Mucosa of stomach (tissue), 1 donor: Measurements from ENCODE around the gene FCHO2.

Experiments used
- H3K27me3 ChIP-seq: one replicate; pipeline ENCODE4 v1.7.0; 2013; ENCODE audit warnings: mild to moderate bottlenecking, low read length; ENCODE audit not compliant: control insufficient read depth, insufficient read depth
- H3K36me3 ChIP-seq: one replicate; pipeline ENCODE4 v1.7.0; 2013; ENCODE audit warnings: low read length; ENCODE audit not compliant: control insufficient read depth, insufficient read depth
- H3K4me1 ChIP-seq: one replicate; pipeline ENCODE4 v1.7.0; 2013; ENCODE audit warnings: mild to moderate bottlenecking, low read length; ENCODE audit not compliant: control insufficient read depth, insufficient read depth
- H3K4me3 ChIP-seq: one replicate; pipeline ENCODE4 v1.7.0; 2013; ENCODE audit warnings: low read length
- H3K9ac ChIP-seq: one replicate; pipeline ENCODE4 v1.7.0; 2013; ENCODE audit warnings: mild to moderate bottlenecking, low read length, moderate library complexity
- H3K9me3 ChIP-seq: one replicate; pipeline ENCODE4 v1.7.0; 2013; ENCODE audit warnings: mild to moderate bottlenecking, low read length, moderate library complexity; ENCODE audit not compliant: control insufficient read depth
- donor health status: Pancreatic carcinoma.

The FCHO2 gene

DNA sequence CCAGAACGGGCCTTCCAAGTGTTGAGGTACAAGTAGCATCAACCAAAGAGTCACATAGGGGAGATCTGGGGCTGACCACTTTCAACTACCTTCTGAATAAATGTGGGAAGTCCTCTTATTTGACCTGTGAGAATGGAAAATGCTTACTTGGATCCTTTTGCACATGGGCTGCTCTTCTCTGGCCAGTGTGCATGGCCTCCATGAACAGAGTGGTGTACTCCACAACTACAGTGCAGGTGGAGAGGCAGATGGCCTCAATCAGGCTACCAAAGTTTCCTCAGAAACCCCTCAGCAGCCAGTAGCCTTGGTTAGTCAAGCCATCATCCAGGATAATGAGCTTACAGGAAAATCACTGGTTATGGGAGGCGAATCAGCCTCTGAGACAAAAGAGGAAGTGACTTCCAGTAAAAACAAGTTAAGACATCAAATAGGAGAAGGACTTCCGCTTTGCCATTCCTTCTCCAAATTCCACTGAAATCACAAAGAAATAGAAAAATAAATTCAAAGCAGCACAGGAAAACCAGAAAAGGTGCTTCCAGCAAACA lies 18.3 kb upstream of the FCHO2 start:
- Histone ChIP-seq H3K4me3 (no peak overlapping the region), H3K4me1 (no peaks in the 10 kb centered on the region), H3K9ac (no peak overlapping the region), H3K36me3 (no peaks in the 10 kb centered on the region), H3K27me3 (no peaks in the 10 kb centered on the region), H3K9me3 (no peaks in the 10 kb centered on the region)

- no peaks in the 10 kb centered on the region for H3K36me3 ChIP-seq
- H3K27me3 ChIP-seq, result no peaks in the 10 kb centered on the region
- no peak overlapping the region for H3K4me3 ChIP-seq
- no peaks in the 10 kb centered on the region for H3K9me3 ChIP-seq
- no peak overlapping the region for H3K9ac ChIP-seq
- no peaks in the 10 kb centered on the region for H3K4me1 ChIP-seq
These were observed 17.6 kb upstream of the FCHO2 start for GRCh38 chr5:72938206-72938605.

DNA sequence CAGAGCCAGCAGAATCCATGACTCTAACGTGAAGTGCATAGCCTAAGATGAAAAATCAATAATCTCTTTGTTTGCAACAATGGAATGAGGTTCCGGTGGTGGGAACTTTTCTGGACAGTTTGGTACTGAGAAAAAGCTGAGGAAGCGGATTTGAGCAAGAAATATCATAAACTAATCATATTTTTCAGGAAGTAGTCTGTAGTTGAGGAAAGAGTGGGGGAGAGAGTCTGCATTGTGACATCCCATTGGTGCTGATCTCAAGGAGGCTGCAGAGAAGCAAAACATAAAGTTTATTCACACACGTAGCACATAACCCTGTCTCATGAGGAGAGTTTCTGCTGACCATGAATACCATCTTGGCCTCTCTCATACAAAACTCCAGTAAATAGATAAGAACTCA lies 15.8 kb upstream of the FCHO2 start:
- Histone ChIP-seq H3K9me3 (no peaks in the 10 kb centered on the region), H3K9ac (no peak overlapping the region), H3K4me3 (no peak overlapping the region), H3K36me3 (no peaks in the 10 kb centered on the region), H3K4me1 (no peaks in the 10 kb centered on the region), H3K27me3 (no peaks in the 10 kb centered on the region)

DNA sequence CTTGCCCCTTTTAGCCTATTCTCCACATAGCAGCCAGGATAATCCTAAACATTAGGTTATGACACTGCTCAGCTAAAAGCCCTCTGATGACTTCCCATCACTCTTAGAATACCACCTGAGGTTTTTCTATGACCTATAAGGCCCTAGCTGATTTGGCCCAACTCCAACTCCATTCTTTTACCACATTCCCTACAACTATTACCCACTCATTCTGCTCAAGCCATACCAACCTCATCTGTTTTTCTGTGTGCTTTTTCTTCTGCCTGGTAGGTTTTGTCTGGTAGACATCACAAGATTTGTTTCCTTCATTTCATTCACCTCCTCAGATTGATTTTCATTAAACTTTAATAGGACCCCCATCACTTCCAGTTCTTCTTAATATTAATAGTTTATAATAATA lies 12.5 kb upstream of the FCHO2 start:
- Histone ChIP-seq H3K9ac (no peak overlapping the region), H3K9me3 (no peaks in the 10 kb centered on the region), H3K4me3 (no peak overlapping the region), H3K4me1 (no peaks in the 10 kb centered on the region), H3K27me3 (no peaks in the 10 kb centered on the region), H3K36me3 (no peaks in the 10 kb centered on the region)

- Histone ChIP-seq H3K9ac (no peak overlapping the region), H3K36me3 (no peaks in the 10 kb centered on the region), H3K4me1 (peaks cover 7% of the 10 kb centered on the region), H3K4me3 (no peak overlapping the region), H3K27me3 (no peaks in the 10 kb centered on the region), H3K9me3 (no peaks in the 10 kb centered on the region)
These were observed 8.3 kb upstream of the FCHO2 start for GRCh38 chr5:72947498-72947897.

DNA sequence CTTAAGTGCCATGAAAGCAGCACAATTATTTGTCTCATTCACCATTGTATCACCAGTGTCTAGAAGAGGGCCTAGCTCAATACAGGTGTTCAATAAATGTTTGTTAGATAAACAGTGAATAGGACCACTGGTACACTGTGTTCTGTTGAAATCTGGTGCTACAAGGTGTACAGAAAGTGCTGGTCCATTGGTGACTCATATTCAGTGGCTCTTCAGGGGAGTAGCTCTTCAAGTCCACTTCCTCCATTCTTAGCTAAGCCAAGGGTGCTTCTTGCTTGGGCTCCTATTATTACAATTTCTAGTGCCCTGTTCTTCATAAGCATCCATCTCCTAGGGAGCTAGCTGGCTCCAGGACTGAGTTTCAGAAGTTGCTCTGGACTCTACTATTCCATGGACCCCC lies 6.4 kb upstream of the FCHO2 start:
- Histone ChIP-seq H3K9me3 (no peaks in the 10 kb centered on the region), H3K4me1 (peaks cover 7% of the 10 kb centered on the region), H3K9ac (no peak overlapping the region), H3K4me3 (no peak overlapping the region), H3K36me3 (no peaks in the 10 kb centered on the region), H3K27me3 (no peaks in the 10 kb centered on the region)

- no peaks in the 10 kb centered on the region for H3K27me3 ChIP-seq
- H3K9me3 ChIP-seq, result no peaks in the 10 kb centered on the region
- peaks cover 12% of the 10 kb centered on the region for H3K4me1 ChIP-seq
- H3K36me3 ChIP-seq, result no peaks in the 10 kb centered on the region
- no peak overlapping the region for H3K9ac ChIP-seq
- no peak overlapping the region for H3K4me3 ChIP-seq
These were observed 4.0 kb upstream of the FCHO2 start for GRCh38 chr5:72951671-72952468.

- Histone ChIP-seq H3K4me1 (peaks cover 17% of the 10 kb centered on the region), H3K27me3 (no peaks in the 10 kb centered on the region), H3K9me3 (no peaks in the 10 kb centered on the region), H3K4me3 (no peak overlapping the region), H3K9ac (no peak overlapping the region), H3K36me3 (no peaks in the 10 kb centered on the region)
These were observed 1.5 kb upstream of the FCHO2 start for GRCh38 chr5:72954389-72954788.

DNA sequence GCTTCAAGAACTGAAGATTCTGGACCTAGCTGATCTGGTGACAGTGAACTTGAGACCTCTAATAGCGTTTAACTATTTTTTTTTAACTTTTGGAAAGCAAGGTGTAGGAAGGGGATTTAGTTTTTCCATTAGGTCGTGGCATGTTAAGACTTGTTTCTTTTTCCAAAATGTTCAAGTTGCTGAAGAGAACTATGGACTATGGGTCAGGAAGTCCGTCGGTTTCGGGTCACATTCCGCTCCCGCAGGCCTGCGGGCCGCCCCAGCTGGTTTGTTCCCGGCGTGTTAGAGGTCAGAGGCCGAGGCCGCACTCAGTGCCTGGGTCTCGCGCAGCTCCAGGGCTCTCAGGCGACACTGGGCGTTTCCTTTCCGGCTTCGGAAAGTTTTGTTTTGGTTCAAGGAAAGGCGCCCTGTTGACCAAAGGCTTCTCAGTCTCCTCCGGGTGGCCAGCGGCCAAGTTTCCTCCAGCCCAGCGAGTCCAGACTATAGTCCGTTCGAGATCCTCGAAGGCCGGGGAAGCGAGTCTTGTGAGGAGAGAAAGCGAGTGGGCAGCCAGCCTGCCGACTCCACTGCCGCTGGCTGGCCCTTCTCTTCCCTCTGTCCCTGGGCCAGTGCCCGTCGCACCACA lies 586 bp upstream of the FCHO2 start:
- H3K27me3 ChIP-seq, result no peaks in the 10 kb centered on the region
- H3K4me1 ChIP-seq, result peaks cover 17% of the 10 kb centered on the region
- H3K9me3 ChIP-seq, result no peaks in the 10 kb centered on the region
- H3K36me3 ChIP-seq, result no peaks in the 10 kb centered on the region
- peak overlapping the region; percentile 96 for H3K9ac ChIP-seq
- H3K4me3 ChIP-seq, result peak overlapping the region; percentile 75

- Histone ChIP-seq H3K4me1 (peaks cover 17% of the 10 kb centered on the region), H3K9me3 (no peaks in the 10 kb centered on the region), H3K9ac (peak overlapping the region; percentile 96), H3K27me3 (no peaks in the 10 kb centered on the region), H3K4me3 (peak overlapping the region; percentile 64), H3K36me3 (no peaks in the 10 kb centered on the region)
These were observed 691 bp downstream of the FCHO2 start for GRCh38 chr5:72956324-72957140.

DNA sequence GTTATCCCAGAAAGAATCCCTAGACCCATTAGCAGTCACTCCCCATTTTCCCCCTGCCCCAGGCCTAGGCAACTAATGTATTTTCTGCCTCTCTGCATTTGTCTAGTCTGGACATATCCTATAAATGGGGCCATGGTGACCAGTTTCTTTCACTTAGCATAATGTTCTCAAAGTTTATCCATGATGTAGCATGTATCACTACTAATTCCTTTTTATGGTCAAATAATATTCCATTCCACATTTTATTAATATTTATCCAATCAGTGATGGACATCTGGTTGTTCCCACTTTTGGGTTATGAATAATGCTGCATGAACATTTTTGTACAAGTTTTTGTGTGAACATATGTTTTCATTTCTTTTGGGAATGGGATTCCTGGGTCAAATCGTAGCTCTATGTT lies 1.5 kb downstream of the FCHO2 start:
- Histone ChIP-seq H3K27me3 (no peaks in the 10 kb centered on the region), H3K9me3 (no peaks in the 10 kb centered on the region), H3K4me1 (peaks cover 10% of the 10 kb centered on the region), H3K9ac (peak overlapping the region; percentile 96), H3K36me3 (no peaks in the 10 kb centered on the region), H3K4me3 (peak overlapping the region; percentile 64)

GRCh38 chr5:72959257-72959656 lies 3.4 kb downstream of the FCHO2 start:
- no peaks in the 10 kb centered on the region for H3K27me3 ChIP-seq
- H3K9ac ChIP-seq, result no peak overlapping the region
- no peaks in the 10 kb centered on the region for H3K36me3 ChIP-seq
- H3K9me3 ChIP-seq, result no peaks in the 10 kb centered on the region
- H3K4me3 ChIP-seq, result no peak overlapping the region
- H3K4me1 ChIP-seq, result peaks cover 9% of the 10 kb centered on the region
